GM18520 (cell line): ENCODE results near the gene IL1B.

Experiments used
- ATAC-seq: cut with Tn5 transposase; IDR thresholded peaks from one replicate; pipeline ENCODE4 v1.9.1; 2021; ENCODE audit not compliant: unreplicated experiment

IL1B gene

GRCh38 chr2:112836695-112837117 is at the start of gene IL1B:
IL1B (minus strand) TSS chr2:112836779; CDS start chr2:112836229, 550 bp downstream.
- ATAC-seq, result no peak

GRCh38 chr2:112886291-112886690 is 49.7 kb upstream of the IL1B start:
- no peak for ATAC-seq

GRCh38 chr2:112885506-112885902 is 48.9 kb upstream of the IL1B start:
- no peak for ATAC-seq

- peak; percentile 48 for ATAC-seq
These were observed 48.4 kb upstream of the IL1B start for GRCh38 chr2:112884869-112885505.

GRCh38 chr2:112883669-112884068 is 47.1 kb upstream of the IL1B start:
- no peak for ATAC-seq

GRCh38 chr2:112881217-112881985 is 44.8 kb upstream of the IL1B start:
- ATAC-seq, result no peak

GRCh38 chr2:112880696-112881095 is 44.1 kb upstream of the IL1B start:
- ATAC-seq, result no peak

- no peak for ATAC-seq
These were observed 43.5 kb upstream of the IL1B start for GRCh38 chr2:112880091-112880531.

- ATAC-seq, result no peak
These were observed 43.0 kb upstream of the IL1B start for GRCh38 chr2:112879491-112880041.

- ATAC-seq, result no peak
These were observed 40.8 kb upstream of the IL1B start for GRCh38 chr2:112877423-112877822.

GRCh38 chr2:112876971-112877361 is 40.4 kb upstream of the IL1B start:
- ATAC-seq, result no peak

- no peak for ATAC-seq
These were observed 39.8 kb upstream of the IL1B start for GRCh38 chr2:112876257-112876970.

GRCh38 chr2:112870841-112871835 is 34.6 kb upstream of the IL1B start:
- ATAC-seq, result no peak

- no peak for ATAC-seq
These were observed 32.8 kb upstream of the IL1B start for GRCh38 chr2:112869258-112869842.

- ATAC-seq, result no peak
These were observed 31.4 kb upstream of the IL1B start for GRCh38 chr2:112867701-112868631.

GRCh38 chr2:112866128-112866835 is 29.7 kb upstream of the IL1B start:
- no peak for ATAC-seq

- ATAC-seq, result no peak
These were observed 27.5 kb upstream of the IL1B start for GRCh38 chr2:112864072-112864471.
